Stimulated activated CD8-positive, alpha-beta memory T cell treated with anti-CD3 and anti-CD28 coated beads, Interleukin-15, amount 100 ng/mL, for 4 hours (primary cell): ENCODE measurements around the gene IGF1R.

Experiments
- DNase-seq, 2 donors: peaks; one replicate each; pipeline ENCODE4 v3.0.0-alpha.2; 2020; ENCODE audit warnings: low read depth in 2 of 2

Gene IGF1R

GRCh38 chr15:98725874-98726273, 77.5 kb downstream of the IGF1R start:
- DNase-seq = no peak

GRCh38 chr15:98727115-98728040, 79.0 kb downstream of the IGF1R start:
- no peak for DNase-seq

GRCh38 chr15:98728082-98728810, 79.9 kb downstream of the IGF1R start:
- no peak for DNase-seq

- DNase-seq = no peak
These were observed 80.4 kb downstream of the IGF1R start for GRCh38 chr15:98728811-98729160.

GRCh38 chr15:98729446-98730042, 81.2 kb downstream of the IGF1R start:
- DNase-seq = no peak

GRCh38 chr15:98730860-98731711, 82.7 kb downstream of the IGF1R start:
- DNase-seq = no peak

GRCh38 chr15:98731712-98732450, 83.5 kb downstream of the IGF1R start:
- no peak for DNase-seq

GRCh38 chr15:98733098-98733497, 84.8 kb downstream of the IGF1R start:
- DNase-seq = no peak

- DNase-seq = no peak
These were observed 86.3 kb downstream of the IGF1R start for GRCh38 chr15:98734466-98735199.

GRCh38 chr15:98735304-98735703, 87.0 kb downstream of the IGF1R start:
- DNase-seq = no peak

GRCh38 chr15:98735895-98736617, 87.7 kb downstream of the IGF1R start:
- no peak for DNase-seq

- no peak for DNase-seq
These were observed 88.8 kb downstream of the IGF1R start for GRCh38 chr15:98737159-98737558.

GRCh38 chr15:98737721-98738120, 89.4 kb downstream of the IGF1R start:
- no peak for DNase-seq

GRCh38 chr15:98738689-98739401, 90.5 kb downstream of the IGF1R start:
- DNase-seq = no peak

GRCh38 chr15:98740295-98740694, 92.0 kb downstream of the IGF1R start:
- no peak for DNase-seq

- DNase-seq = no peak
These were observed 92.6 kb downstream of the IGF1R start for GRCh38 chr15:98740963-98741362.

GRCh38 chr15:98743177-98743576, 94.8 kb downstream of the IGF1R start:
- DNase-seq = no peak

GRCh38 chr15:98744506-98744905, 96.2 kb downstream of the IGF1R start:
- no peak for DNase-seq

- no peak for DNase-seq
These were observed 96.8 kb downstream of the IGF1R start for GRCh38 chr15:98745179-98745578.
